ENCODE results near the gene ENTPD2.

DNA sequence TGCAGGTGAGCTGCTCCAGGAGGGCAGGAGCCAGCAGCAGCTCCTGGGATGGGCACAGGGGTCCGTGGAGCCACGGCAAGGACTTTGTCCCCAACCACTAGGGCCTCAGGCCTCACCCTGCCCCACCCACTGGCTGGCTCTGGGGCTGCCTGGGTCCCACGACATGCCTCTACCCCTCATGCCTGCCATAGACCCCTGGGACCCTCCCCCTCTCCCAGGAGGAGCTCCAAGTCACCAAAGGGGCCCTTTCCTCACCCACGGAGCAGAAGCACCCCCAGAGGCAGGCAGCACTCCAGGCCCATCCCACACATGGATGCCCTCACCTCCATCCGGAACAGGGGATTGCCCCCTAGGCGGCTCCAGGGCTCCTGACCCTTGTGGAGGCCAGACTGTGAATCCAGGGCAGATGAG is 32.3 kb downstream of the ENTPD2 start:
- TF ChIP-seq, protein P1, sequence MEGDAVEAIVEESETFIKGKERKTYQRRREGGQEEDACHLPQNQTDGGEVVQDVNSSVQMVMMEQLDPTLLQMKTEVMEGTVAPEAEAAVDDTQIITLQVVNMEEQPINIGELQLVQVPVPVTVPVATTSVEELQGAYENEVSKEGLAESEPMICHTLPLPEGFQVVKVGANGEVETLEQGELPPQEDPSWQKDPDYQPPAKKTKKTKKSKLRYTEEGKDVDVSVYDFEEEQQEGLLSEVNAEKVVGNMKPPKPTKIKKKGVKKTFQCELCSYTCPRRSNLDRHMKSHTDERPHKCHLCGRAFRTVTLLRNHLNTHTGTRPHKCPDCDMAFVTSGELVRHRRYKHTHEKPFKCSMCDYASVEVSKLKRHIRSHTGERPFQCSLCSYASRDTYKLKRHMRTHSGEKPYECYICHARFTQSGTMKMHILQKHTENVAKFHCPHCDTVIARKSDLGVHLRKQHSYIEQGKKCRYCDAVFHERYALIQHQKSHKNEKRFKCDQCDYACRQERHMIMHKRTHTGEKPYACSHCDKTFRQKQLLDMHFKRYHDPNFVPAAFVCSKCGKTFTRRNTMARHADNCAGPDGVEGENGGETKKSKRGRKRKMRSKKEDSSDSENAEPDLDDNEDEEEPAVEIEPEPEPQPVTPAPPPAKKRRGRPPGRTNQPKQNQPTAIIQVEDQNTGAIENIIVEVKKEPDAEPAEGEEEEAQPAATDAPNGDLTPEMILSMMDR (IDR thresholded peaks at IDR 0.05): no peak
- TF ChIP-seq EZH2 (IDR thresholded peaks at IDR 0.05; ENCODE audit: borderline replicate concordance, insufficient read depth, low read depth, low read length, poor library complexity, severe bottlenecking): no peak
